Glutamatergic neuron (in vitro differentiated cells): ENCODE measurements around the gene A4GALT. TPM values are rescaled to one million over a fixed set of nuclear protein-coding genes. Genes with fewer than 3 reads are reported as not detected.
A peak's percentile ranks its signal among the peaks of the same experiment; 100 is the strongest.

ENCODE experiments used
- DNase-seq: peaks from one replicate; pipeline ENCODE4 v3.0.0; 2022
- H3K27ac Mint-ChIP-seq: one replicate; pipeline ENCODE4 v1.8.0; 2020; ENCODE audit warnings: mild to moderate bottlenecking, mixed read lengths, inconsistent platforms; ENCODE audit not compliant: unreplicated experiment
- H3K27me3 Mint-ChIP-seq: one replicate; pipeline ENCODE4 v1.8.0; 2020; ENCODE audit warnings: mild to moderate bottlenecking, moderate library complexity, mixed read lengths, inconsistent platforms; ENCODE audit not compliant: unreplicated experiment
- H3K36me3 Mint-ChIP-seq: one replicate; pipeline ENCODE4 v1.8.0; 2020; ENCODE audit warnings: mild to moderate bottlenecking, mixed read lengths, inconsistent platforms; ENCODE audit not compliant: unreplicated experiment
- H3K4me1 Mint-ChIP-seq: one replicate; pipeline ENCODE4 v1.8.0; 2020; ENCODE audit warnings: mild to moderate bottlenecking, low read depth, mixed read lengths, inconsistent platforms; ENCODE audit not compliant: unreplicated experiment
- H3K4me3 Mint-ChIP-seq: one replicate; pipeline ENCODE4 v1.8.0; 2020; ENCODE audit warnings: mild to moderate bottlenecking, mixed read lengths, inconsistent platforms; ENCODE audit not compliant: unreplicated experiment
- H3K9me3 Mint-ChIP-seq: one replicate; pipeline ENCODE4 v1.8.0; 2020; ENCODE audit warnings: mild to moderate bottlenecking, moderate library complexity, mixed read lengths, inconsistent platforms; ENCODE audit not compliant: unreplicated experiment
- total RNA-seq: library from RNA; stranded (reverse); fragmentation: NEBNext Ultra II Directional; extraction: Animal tissue kit (Norgen Biotek cat#: 25700); gene quantifications from one replicate; pipeline ENCODE4 v1.2.1, GENCODE V29; 2021; ENCODE audit not compliant: unreplicated experiment
- TF ChIP-seq, protein P1 (sequence below): fragments of 200-600 bp; sonication (generic); IDR thresholded peaks from one replicate; pipeline ENCODE4 v1.5.0; 2021; ENCODE audit not compliant: partially characterized antibody, unreplicated experiment

The A4GALT gene
- total RNA-seq, 1 donor from 2014 or later, result 61.4 TPM

DNA sequence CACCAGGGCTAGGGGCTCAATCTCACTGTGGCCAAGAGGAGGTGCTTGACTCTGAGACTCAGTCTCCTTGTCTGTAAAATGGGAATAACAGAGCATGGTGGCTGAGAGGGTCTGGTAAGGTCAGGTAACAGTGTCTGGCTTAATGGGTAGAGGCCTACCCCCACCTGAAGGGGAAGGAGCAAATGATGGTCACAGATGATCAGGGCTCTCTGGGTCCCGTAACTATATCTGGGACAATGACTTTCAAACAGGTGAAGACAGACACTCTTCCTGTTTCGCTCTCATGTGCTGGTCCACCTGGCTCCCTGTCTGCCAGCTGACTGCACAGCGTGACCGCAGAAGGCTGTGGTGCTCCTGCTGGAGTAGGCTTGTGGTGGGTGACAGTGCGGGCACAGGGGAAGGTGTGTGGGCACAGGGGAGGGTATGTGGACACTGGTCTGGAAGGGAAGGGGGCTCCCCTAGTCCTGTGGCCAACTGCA lies 4.0 kb downstream of the A4GALT start:
- peak overlapping the region; percentile 78 for H3K4me3 Mint-ChIP-seq
- H3K4me1 Mint-ChIP-seq, result peaks cover 20% of the 10 kb centered on the region
- peak; percentile 32 for DNase-seq
- peak overlapping the region; percentile 93 for H3K27ac Mint-ChIP-seq
- H3K36me3 Mint-ChIP-seq, result peaks cover 4% of the 10 kb centered on the region
- H3K9me3 Mint-ChIP-seq, result peaks cover 17% of the 10 kb centered on the region
- peaks cover 25% of the 10 kb centered on the region for H3K27me3 Mint-ChIP-seq
- TF ChIP-seq, protein P1, sequence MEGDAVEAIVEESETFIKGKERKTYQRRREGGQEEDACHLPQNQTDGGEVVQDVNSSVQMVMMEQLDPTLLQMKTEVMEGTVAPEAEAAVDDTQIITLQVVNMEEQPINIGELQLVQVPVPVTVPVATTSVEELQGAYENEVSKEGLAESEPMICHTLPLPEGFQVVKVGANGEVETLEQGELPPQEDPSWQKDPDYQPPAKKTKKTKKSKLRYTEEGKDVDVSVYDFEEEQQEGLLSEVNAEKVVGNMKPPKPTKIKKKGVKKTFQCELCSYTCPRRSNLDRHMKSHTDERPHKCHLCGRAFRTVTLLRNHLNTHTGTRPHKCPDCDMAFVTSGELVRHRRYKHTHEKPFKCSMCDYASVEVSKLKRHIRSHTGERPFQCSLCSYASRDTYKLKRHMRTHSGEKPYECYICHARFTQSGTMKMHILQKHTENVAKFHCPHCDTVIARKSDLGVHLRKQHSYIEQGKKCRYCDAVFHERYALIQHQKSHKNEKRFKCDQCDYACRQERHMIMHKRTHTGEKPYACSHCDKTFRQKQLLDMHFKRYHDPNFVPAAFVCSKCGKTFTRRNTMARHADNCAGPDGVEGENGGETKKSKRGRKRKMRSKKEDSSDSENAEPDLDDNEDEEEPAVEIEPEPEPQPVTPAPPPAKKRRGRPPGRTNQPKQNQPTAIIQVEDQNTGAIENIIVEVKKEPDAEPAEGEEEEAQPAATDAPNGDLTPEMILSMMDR, result no peak

DNA sequence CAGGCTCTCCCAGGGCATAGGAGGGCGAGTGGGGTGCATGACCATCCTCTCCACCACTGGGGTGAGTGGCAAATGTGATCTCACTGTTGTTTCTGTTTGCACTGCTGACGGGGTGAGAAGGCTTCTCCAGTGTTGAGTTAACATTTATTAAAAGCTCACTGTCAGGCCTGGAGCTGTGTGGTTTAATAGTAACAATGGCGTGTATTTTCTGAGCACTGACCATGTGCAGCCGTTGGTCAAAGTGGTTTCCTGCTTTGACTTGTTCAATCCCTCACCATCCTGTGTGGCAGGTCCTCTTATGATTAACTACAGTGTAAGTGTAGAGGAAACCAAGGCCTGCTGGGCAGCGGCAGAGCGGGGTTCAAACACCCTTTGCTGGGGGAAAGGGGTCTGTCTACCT lies 4.4 kb downstream of the A4GALT start:
- TF ChIP-seq, protein P1, result no peak
- H3K9me3 Mint-ChIP-seq, result peaks cover 13% of the 10 kb centered on the region
- H3K36me3 Mint-ChIP-seq, result peaks cover 8% of the 10 kb centered on the region
- H3K27me3 Mint-ChIP-seq, result peaks cover 21% of the 10 kb centered on the region
- H3K4me3 Mint-ChIP-seq, result no peak overlapping the region
- H3K4me1 Mint-ChIP-seq, result peaks cover 20% of the 10 kb centered on the region
- no peak for DNase-seq
- H3K27ac Mint-ChIP-seq, result peak overlapping the region; percentile 43

DNA sequence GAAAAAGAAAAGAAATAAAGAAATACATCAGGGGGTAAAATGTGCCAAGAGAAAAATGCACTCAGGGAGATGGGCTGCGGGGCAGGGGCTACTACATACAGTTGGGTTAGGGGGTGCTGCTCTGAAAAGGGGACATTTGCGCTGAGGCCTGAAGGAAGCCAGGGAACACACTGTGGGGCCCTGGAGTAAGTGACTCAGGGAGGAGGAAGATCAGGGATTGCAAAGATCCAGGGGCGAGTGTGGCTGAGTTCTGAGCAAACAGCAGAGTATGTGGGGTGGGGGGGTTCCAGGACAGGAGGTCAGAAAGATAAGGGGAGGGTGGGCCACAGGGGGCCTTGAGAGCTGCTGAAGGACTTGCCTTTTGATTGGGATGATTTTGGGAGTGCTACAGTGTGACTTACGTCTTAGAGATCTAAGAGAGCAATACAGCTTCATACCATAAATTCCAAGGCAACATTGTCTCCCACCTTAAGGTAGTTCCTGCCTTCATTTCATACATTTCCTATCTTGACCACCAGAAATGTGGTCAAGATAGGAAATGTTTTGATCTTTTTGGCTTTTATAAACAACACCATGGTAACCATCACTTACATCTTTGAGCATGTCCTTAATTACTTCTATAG lies 5.8 kb downstream of the A4GALT start:
- TF ChIP-seq, protein P1, result no peak
- no peak for DNase-seq
- H3K36me3 Mint-ChIP-seq, result peaks cover 11% of the 10 kb centered on the region
- peaks cover 22% of the 10 kb centered on the region for H3K27me3 Mint-ChIP-seq
- no peak overlapping the region for H3K4me3 Mint-ChIP-seq
- H3K4me1 Mint-ChIP-seq, result peaks cover 19% of the 10 kb centered on the region
- H3K27ac Mint-ChIP-seq, result no peak overlapping the region
- H3K9me3 Mint-ChIP-seq, result peaks cover 10% of the 10 kb centered on the region

DNA sequence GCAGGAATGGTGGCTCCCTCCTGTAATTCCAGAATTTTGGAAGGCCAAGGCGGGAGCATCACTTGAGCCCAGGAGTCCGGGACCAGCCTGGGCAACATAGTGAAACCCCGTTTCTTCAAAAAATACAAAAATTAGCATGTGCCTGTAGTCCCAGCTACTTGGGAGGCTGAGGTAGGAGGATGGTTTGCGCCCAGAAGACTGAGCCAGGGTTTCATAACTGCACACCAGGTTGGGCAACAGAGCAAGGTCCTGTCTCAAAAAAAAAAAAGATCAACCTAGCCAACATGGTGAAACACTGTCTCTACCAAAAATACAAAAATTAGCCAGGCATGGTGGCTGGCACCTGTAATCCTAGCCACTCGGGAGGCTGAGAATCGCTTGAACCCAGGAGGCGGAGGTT lies 6.4 kb downstream of the A4GALT start:
- no peak overlapping the region for H3K4me3 Mint-ChIP-seq
- H3K27me3 Mint-ChIP-seq, result peaks cover 17% of the 10 kb centered on the region
- TF ChIP-seq, protein P1, result no peak
- H3K9me3 Mint-ChIP-seq, result peaks cover 6% of the 10 kb centered on the region
- H3K27ac Mint-ChIP-seq, result no peak overlapping the region
- H3K4me1 Mint-ChIP-seq, result peaks cover 17% of the 10 kb centered on the region
- peaks cover 11% of the 10 kb centered on the region for H3K36me3 Mint-ChIP-seq
- DNase-seq, result no peak
